Body of pancreas (tissue), 4 donors: Measurements from ENCODE around the gene EOLA1. TPM values are rescaled to one million over a fixed set of nuclear protein-coding genes. Genes with fewer than 3 reads are reported as not detected.
"Not testable (repeated sequence)": the region's sequence is repeated elsewhere in the genome, so short reads cannot be mapped to it uniquely, and the experiment has no call there.

ENCODE experiments used
- ATAC-seq: fragments of 150-250 bp; one replicate; pipeline ENCODE4 v1.9.1; 2016
- DNase-seq, 4 donors: peaks; one replicate each; pipeline ENCODE4 v3.0.0-alpha.2; 2019
- H3K27ac ChIP-seq, 4 donors: fragments of 200-600 bp; sonication (generic); 1 replicate in 3 of 4; 2 replicates in 1 of 4; pipeline versions ENCODE4 v1.5.1 to v1.6.1; 2016 to 2019; ENCODE audit warnings: mild to moderate bottlenecking in 1 of 4, mixed read lengths in 1 of 4, moderate library complexity in 1 of 4
- H3K27me3 ChIP-seq, 2 donors: fragments of 200-600 bp; sonication (generic); one replicate each; pipeline ENCODE4 v1.6.0; 2016; ENCODE audit warnings: mild to moderate bottlenecking in 1 of 2
- H3K36me3 ChIP-seq, 2 donors: fragments of 200-600 bp; sonication (generic); replicated peaks in 1 of 2; 2 replicates each; pipeline ENCODE4 v1.5.1; 2016; ENCODE audit warnings: low read depth in 2 of 2; ENCODE audit not compliant: insufficient read depth in 1 of 2
- H3K4me1 ChIP-seq: fragments of 200-600 bp; sonication (generic); one replicate; pipeline ENCODE4 v1.6.0; 2016
- H3K4me3 ChIP-seq, 2 donors: fragments of 200-600 bp; sonication (generic); 1 replicate in 1 of 2; 2 replicates in 1 of 2; pipeline ENCODE4 v1.5.1; 2016 to 2019
- H3K9me3 ChIP-seq, 3 donors: fragments of 200-600 bp; sonication (generic); 1 replicate in 2 of 3; 2 replicates in 1 of 3; pipeline ENCODE4 v1.5.1; 2016
- POLR2A ChIP-seq, 3 donors: fragments of 450-650 bp; IDR thresholded peaks; one replicate each; pipeline ENCODE4 v1.6.1; 2016; ENCODE audit warnings: antibody characterized with exemption in 3 of 3, mild to moderate bottlenecking in 2 of 3
- WGBS, 2 donors: methylation state at CpG; one replicate each; pipeline ENCODE4 v1.1.5; 2017; 5-methylcytosine and 5-hydroxymethylcytosine counted together
- intact Hi-C: fragments of 100-400 bp; cut with DNase I; formaldehyde crosslinking; loops from one replicate; pipeline ENCODE4 v1.15.1; 2023
- total RNA-seq, 2 donors: library from RNA; depleted of rRNA; stranded (reverse); fragments of >200 nt; gene quantifications; one replicate each; pipeline ENCODE4 v1.1.0, GENCODE V29; 2016
- TF ChIP-seq, protein P1 (sequence below), 7 experiments: fragments of 450-650 bp in 4 of 7; fragments of 200-600 bp in 3 of 7; sonication (generic) in 3 of 7; IDR thresholded peaks; one replicate each; pipeline ENCODE4 v1.5.1; 2016 to 2019; ENCODE audit warnings: antibody characterized with exemption in 7 of 7

The EOLA1 gene
- total RNA-seq, 2 donors from 2014 or later = 7.8 to 8.2 TPM

DNA sequence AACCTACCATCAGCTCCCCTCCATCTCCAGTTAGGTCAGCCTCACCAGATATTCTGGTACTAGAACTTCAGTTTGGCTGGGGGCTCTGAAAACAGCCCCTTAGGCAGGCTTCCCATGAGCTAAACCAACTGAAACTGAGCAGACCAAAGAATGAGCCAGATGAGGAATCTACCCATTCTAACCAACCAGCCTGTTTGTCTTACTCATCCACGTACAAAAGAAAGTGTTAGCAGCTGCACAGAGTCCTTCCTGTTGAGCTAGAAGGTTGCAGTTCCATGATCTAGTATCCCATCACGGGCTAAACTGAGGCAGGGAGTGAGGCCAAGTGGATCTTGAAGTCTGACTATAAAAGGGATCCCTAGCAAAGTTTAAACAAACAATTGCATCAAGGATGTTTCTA, 29.0 kb downstream of the EOLA1 start:
- no peak for DNase-seq
- Histone ChIP-seq H3K27ac (no peak overlapping the region), H3K36me3 (no peaks in the 10 kb centered on the region), H3K9me3 (no peaks in the 10 kb centered on the region), H3K4me1 (no peaks in the 10 kb centered on the region), H3K4me3 (no peak overlapping the region), H3K27me3 (no peaks in the 10 kb centered on the region)
- no peak for ATAC-seq
- TF ChIP-seq POLR2A (IDR thresholded peaks at IDR 0.05) = no peak
- TF ChIP-seq, protein P1, sequence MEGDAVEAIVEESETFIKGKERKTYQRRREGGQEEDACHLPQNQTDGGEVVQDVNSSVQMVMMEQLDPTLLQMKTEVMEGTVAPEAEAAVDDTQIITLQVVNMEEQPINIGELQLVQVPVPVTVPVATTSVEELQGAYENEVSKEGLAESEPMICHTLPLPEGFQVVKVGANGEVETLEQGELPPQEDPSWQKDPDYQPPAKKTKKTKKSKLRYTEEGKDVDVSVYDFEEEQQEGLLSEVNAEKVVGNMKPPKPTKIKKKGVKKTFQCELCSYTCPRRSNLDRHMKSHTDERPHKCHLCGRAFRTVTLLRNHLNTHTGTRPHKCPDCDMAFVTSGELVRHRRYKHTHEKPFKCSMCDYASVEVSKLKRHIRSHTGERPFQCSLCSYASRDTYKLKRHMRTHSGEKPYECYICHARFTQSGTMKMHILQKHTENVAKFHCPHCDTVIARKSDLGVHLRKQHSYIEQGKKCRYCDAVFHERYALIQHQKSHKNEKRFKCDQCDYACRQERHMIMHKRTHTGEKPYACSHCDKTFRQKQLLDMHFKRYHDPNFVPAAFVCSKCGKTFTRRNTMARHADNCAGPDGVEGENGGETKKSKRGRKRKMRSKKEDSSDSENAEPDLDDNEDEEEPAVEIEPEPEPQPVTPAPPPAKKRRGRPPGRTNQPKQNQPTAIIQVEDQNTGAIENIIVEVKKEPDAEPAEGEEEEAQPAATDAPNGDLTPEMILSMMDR (IDR thresholded peaks at IDR 0.05) = no peak
- WGBS, 2 donors = 52 to 67% methylated on average over 1 to 2 of the region's 2 CpGs
- intact Hi-C loops = no loop called here

DNA sequence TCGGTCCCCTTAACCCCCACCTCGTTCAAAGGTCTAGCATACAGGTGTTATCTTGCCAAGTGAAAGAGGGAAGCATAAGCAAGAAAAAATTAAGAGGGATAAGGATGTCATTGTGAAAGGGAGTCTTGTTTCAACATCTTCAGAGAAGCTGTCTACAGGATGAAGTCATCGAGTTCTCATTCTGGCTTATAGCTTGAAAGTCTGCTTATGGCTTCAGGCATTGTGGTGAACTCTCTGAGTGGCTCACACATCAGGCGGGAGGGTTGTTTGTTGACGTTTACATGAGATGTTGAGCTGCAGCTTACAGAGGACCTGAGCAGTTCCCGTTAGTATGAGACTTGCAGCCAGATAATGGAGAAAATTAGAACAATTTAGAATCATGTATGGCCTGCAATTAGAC, 29.9 kb downstream of the EOLA1 start:
- intact Hi-C loops = no loop called here
- no peaks in the 10 kb centered on the region for H3K4me1 ChIP-seq
- 60 to 67% methylated on average over 6 of the region's 6 CpGs for WGBS, 2 donors
- no peaks in the 10 kb centered on the region for H3K9me3 ChIP-seq
- H3K27ac ChIP-seq = no peak overlapping the region
- no peak overlapping the region for H3K4me3 ChIP-seq
- ATAC-seq = no peak
- no peak for DNase-seq
- no peaks in the 10 kb centered on the region for H3K27me3 ChIP-seq
- no peak for TF ChIP-seq POLR2A (IDR thresholded peaks at IDR 0.05)
- TF ChIP-seq, protein P1 (IDR thresholded peaks at IDR 0.05) = no peak
- no peaks in the 10 kb centered on the region for H3K36me3 ChIP-seq

DNA sequence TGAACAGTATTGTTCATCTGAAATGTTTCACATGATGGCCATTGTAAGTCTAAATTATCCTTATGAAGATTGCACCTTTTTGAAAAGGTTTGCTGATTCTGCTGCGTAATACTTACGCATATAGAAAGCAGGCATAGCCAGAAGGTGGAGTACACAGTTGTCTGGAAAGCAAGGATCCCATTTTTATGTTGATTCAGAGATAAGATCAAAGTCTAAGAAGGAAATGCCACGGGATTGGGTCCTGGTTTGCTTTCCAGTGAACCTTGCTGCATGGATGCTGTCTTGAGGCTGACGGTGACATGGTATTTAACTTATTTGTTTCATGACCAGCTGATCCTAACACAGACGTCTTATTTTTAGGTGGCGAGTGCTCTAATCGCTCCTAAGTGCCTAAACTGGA, 31.0 kb downstream of the EOLA1 start:
- H3K27me3 ChIP-seq = no peaks in the 10 kb centered on the region
- DNase-seq (no peak), ATAC-seq (no peak)
- H3K36me3 ChIP-seq = no peaks in the 10 kb centered on the region
- H3K9me3 ChIP-seq = no peaks in the 10 kb centered on the region
- intact Hi-C loops = no loop called here
- H3K4me1 ChIP-seq = no peaks in the 10 kb centered on the region
- no peak for TF ChIP-seq POLR2A (IDR thresholded peaks at IDR 0.05)
- TF ChIP-seq, protein P1 (IDR thresholded peaks at IDR 0.05) = no peak
- WGBS, 2 donors = 75 to 80% methylated on average over 7 of the region's 7 CpGs
- H3K4me3 ChIP-seq = no peak overlapping the region
- no peak overlapping the region for H3K27ac ChIP-seq

DNA sequence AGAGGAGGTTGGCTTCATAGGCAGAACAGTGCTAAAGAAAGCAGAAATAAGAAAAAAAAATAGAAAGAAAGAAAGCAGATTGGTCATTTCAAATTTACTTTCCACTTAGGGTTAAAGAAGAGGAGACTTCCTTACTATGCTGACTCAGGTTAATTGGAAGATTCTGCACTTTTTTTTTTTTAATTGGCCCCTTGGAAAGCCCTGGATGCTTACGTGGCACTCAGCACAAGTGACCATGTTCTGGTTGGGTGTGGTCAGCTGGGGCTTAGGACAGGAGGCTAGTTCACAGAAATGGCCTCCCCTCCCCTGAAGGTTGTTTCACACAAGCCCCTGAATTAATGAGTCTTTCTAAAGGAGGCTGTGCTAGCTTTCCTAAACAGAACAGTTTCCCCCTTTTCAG, 31.9 kb downstream of the EOLA1 start:
- DNase-seq = no peak
- WGBS, 2 donors = 83% methylated on average over 1 of the region's 1 CpG
- H3K27ac ChIP-seq = no peak overlapping the region
- no peaks in the 10 kb centered on the region for H3K27me3 ChIP-seq
- TF ChIP-seq POLR2A (IDR thresholded peaks at IDR 0.05) = no peak
- TF ChIP-seq, protein P1 (IDR thresholded peaks at IDR 0.05) = no peak
- no peak overlapping the region for H3K4me3 ChIP-seq
- no peaks in the 10 kb centered on the region for H3K4me1 ChIP-seq
- H3K36me3 ChIP-seq = no peaks in the 10 kb centered on the region
- no peaks in the 10 kb centered on the region for H3K9me3 ChIP-seq
- ATAC-seq = no peak
- intact Hi-C loops = no loop called here

DNA sequence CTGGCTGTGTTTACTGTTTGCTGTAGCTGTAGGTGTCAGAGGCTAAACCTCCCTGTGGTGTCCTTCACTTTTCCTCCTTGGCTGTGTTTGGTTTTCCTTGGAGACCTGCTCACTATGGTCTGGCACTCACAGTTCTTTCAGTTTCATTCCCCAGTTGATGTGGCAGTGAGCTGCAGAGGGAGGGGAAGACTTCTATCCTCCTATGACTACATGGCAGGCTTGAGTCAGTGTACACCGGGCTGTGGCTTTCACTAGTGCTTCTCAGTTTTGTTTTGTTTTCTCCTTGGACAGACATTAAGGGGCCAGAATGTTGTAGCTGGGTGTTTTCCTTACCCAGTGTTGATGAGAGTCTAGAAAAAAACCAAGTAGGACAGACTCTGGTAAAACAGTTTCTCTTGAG, 32.6 kb downstream of the EOLA1 start:
- DNase-seq, H3K27me3 ChIP-seq, H3K36me3 ChIP-seq, intact Hi-C loops, H3K4me1 ChIP-seq, H3K27ac ChIP-seq, H3K4me3 ChIP-seq, ATAC-seq, H3K9me3 ChIP-seq: not testable (repeated sequence)
- WGBS, 2 donors = no CpG with 5 or more reads among the region's 1 CpG

DNA sequence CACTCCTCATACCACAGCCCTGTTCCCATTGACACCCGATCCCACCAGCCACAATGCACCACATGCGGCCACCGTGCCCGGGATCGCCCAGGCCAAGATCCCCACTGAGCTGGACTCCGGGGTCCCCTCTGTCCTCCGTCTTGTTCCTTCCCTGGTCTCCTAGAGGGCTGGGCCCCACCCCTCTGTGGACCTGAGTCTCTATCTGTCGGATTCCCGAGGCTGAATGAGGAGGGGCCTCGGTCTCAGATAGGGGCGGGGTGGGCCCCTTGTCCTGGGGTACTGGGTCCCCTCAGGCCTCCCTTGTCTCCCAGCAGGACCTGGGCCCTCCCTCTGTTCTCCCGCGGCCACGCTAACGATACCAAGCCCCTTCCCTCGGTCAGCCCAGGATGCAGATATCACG, 44.8 kb downstream of the EOLA1 start:
- no CpG with 5 or more reads among the region's 17 CpGs for WGBS, 2 donors
- H3K9me3 ChIP-seq, DNase-seq, intact Hi-C loops, H3K4me1 ChIP-seq, H3K27ac ChIP-seq, H3K4me3 ChIP-seq, H3K36me3 ChIP-seq, ATAC-seq, H3K27me3 ChIP-seq: not testable (repeated sequence)

DNA sequence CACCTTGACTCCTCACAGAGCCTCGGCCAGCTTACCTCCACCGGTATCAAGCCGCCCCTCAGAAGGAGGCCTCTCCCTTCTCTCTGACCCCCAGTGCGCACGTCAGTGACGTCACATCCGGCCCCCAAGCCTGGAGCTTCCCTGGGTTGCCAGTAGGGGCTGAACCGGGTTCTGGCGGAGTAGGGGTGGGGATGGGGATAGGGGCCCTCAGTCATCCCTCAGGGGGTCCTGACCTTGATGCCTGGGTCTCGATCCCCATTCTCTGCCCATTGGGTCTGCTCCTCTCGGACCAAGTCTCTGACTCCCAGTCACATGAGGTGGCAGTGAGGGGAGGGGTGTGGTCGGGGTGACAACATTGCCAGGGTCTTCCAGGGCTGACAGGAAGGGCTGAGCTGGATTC, 46.5 kb downstream of the EOLA1 start, which contains the start of gene MAGEA9B:
Gene MAGEA9B, minus strand, starts transcription at position 101 of the 400 bp plus-strand sequence. CDS start 4,280 bp downstream, outside the sequence.
- H3K27me3 ChIP-seq, intact Hi-C loops, H3K4me1 ChIP-seq, H3K4me3 ChIP-seq, DNase-seq, H3K9me3 ChIP-seq, H3K36me3 ChIP-seq, H3K27ac ChIP-seq, ATAC-seq: not testable (repeated sequence)
- no CpG with 5 or more reads among the region's 12 CpGs for WGBS, 2 donors

DNA sequence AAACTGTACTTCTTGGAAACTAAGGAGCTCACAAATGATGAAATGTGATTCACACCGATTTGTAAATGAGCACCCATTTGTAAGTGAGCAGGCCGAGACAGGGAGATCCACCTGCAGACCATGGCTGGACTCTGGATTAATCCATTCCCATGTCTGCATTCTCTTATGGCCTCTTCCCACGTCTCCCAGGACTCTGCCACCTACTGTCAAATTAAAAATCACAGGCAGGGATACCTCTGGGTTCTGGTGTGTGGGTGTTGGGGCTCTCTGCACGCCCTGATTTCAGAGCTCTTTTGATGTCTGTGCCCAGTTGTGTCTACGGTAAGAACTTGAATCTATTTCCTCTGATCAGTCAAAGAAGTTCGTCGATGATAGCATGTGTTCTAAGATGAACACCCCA, 50.2 kb downstream of the EOLA1 start:
- DNase-seq, H3K4me3 ChIP-seq, ATAC-seq, H3K4me1 ChIP-seq, H3K27me3 ChIP-seq, H3K27ac ChIP-seq, H3K36me3 ChIP-seq, intact Hi-C loops, H3K9me3 ChIP-seq: not testable (repeated sequence)
- WGBS, 2 donors = no CpG with 5 or more reads among the region's 7 CpGs

DNA sequence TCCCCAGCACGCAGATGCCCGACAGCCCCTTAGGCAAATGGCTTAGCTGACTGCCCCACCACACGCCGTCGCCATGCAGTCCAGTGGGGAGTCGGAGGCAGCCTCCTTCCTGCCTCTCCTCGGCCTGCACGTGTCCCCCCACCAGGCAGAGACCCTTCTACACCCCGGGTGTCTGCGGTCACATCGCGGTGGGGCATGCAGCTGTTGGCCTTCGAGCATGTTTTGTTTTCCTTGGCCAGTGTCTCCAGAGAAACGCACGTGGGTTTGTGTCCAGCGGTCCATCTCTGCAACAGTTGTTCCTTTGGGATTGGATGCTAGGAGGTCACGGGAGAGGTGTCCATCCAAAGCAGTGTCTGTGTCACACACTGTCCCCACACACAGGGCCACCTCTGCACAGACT, 54.4 kb downstream of the EOLA1 start, which contains the start of gene HSFX2:
Gene HSFX2, minus strand, starts transcription at position 101 of the 400 bp plus-strand sequence. CDS start 614 bp downstream, outside the sequence.
- H3K27me3 ChIP-seq, ATAC-seq, H3K36me3 ChIP-seq, DNase-seq, H3K27ac ChIP-seq, H3K4me1 ChIP-seq, intact Hi-C loops, H3K9me3 ChIP-seq, H3K4me3 ChIP-seq: not testable (repeated sequence)
- WGBS, 2 donors = no CpG with 5 or more reads among the region's 17 CpGs
